GM19438 (cell line): Measurements from ENCODE around the gene LRRN2.
"Not testable (repeated sequence)": the region's sequence is repeated elsewhere in the genome, so short reads cannot be mapped to it uniquely, and the experiment has no call there.

Experiments used
- ATAC-seq: cut with Tn5 transposase; IDR thresholded peaks from one replicate; pipeline ENCODE4 v1.9.1; 2021; ENCODE audit warnings: low read depth; ENCODE audit not compliant: unreplicated experiment

The LRRN2 gene

DNA sequence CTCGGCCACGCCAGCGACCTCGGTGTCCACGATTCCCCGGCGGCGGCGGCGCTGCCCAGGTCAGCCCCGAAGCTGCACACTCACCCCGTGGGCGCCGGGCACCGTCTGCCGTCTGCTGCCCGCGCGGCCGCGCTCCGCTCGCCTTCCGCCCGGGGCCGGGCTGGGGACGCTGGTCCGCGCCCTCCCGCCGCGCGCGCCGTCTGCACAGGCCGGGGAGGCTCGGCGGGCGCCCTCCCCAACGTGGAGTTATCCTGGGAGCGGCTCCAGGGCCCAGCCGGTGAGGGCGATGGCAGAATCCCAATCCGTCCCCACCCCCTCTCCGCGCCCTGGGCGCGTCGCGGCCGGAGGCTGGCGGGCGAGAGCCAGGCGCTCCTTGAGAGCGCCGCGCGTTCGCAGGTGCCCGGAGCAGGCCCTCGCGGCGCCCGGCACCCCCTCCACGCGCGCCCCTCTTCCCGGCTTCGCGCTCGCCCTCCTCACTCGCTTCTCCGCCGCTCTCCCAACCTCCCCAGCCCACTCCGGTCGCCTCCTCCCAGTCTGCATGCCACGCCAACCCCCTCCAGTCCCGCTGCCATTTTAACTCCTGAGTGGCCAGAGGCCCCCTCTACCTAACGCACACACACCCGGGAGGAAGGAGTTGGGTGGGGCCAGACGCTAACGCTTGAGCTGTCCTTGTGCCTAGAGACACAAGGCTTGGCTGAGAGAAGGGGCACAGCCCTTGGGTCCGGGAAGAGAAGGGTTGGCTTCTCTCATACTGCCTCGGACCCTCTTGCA lies at the start of gene LRRN2:
LRRN2 (minus strand) TSS at position 503 of the 771 bp plus-strand sequence. CDS start 65,746 bp downstream, outside the sequence.
- ATAC-seq, result no peak

DNA sequence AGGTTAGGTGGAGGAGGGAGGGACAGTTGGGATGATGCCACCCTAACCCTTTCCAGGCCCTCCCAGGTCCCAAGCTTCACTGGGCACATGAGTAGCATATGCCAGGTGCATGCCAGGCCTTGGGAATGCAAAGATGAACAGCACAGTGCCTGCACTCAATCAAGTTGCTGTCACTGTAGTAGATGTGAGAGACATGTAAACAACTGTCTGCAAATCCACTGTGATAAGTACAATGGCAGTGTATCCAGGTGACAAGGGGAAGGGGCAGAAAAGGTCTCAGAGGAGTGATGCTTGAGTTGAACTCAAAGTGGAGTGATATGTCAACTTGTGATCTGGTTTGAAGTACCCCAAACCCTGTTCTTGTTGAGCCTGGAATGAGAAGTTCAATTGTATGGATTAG lies 49.5 kb upstream of the LRRN2 start:
- no peak for ATAC-seq

DNA sequence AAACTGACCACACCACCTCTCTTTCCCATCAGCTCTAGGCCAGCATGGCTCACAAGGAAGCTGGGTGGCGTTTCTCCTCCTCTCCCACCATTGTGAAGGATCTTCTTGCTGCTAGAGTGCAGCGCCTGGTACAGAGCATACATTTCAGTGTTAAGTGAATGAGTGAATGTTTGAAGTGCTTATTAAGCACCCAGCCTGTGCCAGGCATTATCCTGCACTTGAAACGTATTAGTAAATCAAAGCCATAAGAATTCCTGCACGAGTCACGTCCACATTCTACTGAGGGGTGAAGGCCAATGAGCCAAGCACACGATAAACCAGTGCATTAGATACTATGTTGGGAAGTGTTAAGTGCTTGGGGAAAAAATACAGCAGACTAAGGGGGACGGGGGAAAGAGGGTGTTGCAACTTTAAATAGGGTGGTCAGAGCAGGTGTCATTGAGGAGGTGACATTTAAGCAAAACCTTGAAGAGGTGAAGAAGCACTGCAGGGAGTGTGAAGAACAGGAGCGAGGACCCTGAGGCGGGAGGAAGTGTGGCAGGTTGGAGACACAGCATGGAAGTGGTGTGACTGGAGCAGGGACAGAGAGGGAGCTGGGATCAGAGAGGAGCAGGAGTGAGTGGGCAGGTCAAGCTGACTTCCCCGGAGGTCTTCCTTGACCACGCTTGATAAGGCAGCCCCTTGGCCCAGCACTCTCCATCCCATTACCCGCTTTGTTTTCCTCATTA lies 48.5 kb upstream of the LRRN2 start:
- ATAC-seq, result no peak

DNA sequence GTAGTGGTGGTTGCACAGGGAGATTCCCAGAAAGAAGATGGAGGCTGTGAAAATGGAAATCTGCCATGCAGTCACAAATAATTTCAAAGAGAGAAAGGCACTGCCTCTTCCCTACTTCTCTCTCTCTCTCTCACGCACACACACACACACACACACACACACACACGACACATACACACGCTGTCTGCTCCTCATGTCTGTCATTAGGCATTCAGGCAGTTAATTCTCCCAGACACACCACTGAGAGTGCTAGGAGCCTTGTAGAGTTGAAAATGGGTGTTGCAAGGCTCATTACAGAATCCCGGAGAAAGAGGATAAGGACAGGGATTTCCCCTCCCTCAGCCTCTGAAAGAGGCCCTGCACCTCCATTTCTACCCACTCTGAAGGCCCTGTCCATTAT lies 47.8 kb upstream of the LRRN2 start:
- no peak for ATAC-seq

DNA sequence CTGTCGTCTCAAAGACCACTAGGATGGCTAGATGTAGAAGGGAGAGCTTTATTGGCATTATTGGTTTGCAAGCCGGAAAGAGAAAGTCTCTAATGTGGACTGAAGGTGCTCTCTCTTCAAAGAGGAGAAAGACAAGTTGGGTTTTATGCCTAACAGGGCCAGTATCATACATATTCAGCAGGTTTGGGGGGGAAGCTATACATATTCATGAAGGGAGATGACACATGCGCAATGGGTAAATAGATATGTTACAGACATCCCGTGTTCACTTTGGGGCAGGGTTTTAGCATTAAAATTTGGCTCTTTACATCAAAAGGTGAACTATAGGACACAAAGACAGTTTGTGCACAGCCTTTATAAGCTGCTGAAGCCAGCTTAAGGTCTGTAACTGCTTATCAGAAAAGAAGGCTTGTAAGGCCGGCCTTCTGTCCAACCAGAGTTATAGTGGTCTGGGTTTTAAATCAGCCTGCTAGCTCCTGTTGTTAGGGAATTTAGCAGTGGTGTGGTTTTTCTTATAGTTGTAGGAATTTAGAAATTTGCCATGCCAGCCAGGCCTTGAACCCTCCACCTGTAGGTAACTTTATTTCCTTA lies 46.5 kb upstream of the LRRN2 start:
- ATAC-seq, result no peak

DNA sequence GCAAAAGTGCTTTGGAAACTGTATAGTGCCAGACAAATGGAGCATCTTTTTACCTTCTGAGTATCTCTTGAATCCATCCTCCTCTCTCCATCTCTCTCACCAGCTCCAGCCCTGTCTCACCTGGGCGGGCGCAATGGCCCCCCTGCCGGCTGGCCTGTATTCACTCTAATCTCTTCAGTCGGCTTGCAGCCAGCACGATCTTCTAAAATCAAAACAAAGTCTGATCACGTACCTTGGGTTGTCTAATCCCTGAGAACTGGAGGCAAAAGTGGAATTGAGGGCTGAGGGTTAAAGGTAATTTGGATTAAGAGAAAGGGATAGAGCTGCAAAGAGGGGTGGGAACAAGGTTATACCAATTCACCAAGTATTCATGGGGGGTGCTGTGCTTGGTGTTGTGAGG lies 46.0 kb upstream of the LRRN2 start:
- ATAC-seq, result no peak

DNA sequence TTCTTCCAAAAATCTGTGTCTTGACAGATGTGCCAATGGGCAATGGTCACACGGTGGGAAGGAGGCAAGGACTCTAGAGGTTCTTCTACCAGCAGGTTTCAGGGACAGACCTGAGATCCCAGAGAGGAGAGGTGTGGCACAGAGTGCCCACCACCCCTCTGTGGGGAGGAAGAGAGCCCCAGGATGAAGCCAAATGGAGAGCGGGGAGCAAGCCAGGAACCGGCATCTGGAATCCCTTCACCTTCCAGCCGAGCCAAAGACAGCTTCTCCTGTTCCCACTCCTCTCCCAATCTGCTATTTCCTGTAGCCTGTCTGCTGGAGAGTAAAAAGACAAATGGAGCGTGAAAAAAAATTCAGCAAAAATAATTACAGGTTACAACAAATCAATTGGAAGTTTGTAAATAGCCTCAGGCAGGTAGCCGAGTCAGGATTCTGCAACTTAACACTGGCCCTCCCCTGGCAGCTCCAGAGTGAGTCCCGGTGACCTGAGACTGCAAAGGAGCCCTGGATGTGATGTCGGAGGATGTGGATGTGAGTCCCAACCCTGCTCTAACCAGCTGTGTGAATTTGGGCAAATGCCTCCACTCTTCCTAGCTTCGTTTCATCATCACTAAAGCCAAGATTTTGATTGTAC lies 45.4 kb upstream of the LRRN2 start:
- ATAC-seq, result no peak

DNA sequence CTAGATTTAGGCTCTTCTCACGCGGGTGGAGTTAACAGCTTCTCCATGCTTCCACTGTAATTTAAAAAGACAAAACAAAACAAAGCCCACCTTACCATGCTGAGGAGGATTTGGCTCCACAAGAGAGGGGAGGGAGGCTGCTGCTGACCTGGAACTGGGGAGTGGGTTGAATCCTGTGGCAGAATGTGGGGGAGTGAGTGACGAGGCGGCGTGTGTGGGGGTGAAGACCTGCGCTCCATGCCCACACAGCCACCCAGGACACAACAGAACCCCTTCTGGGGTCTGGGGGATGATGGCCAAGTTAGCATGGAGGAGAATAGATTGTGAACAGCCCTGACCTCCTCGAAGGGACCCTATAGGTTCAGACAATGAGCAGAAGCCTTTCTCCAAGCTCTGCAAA lies 44.0 kb upstream of the LRRN2 start:
- no peak for ATAC-seq

DNA sequence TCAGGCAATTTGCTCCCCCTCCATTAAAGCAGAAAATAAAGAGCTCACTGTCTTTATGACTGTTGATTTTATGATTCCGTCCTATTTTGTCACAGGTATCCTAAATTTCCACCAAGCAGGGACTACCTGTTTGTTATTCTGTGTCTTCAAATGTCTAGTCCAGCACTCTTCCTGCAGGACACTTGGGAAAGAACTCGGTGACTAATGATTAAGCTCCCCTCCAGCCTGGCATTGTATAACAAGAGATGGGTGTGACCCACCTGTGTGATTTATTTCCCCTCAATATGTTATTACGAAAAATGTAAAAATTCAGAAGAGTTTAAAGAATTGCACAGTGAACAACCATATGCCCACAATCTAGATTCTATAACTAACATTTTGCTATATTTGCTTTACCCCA lies 42.9 kb upstream of the LRRN2 start:
- no peak for ATAC-seq

DNA sequence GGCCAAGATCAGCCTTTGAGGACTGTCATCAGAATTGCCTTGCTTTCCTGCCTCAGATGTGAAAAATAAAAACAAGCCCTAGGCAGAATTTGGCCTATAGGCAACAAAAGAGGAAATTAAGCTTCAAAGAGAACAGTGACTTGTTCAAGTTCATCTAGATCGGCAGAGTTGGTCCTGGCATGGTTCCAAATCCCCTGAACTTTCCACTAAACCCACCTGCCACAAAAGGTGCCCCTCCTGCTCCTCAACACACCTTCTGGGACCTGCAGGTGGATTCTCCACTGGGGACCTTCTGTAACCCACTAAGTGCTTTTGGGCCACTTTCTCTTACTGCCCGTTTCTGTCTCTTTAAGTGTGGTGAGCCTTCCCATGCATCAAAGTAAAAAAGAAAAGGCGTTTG lies 42.5 kb upstream of the LRRN2 start:
- ATAC-seq, result no peak

DNA sequence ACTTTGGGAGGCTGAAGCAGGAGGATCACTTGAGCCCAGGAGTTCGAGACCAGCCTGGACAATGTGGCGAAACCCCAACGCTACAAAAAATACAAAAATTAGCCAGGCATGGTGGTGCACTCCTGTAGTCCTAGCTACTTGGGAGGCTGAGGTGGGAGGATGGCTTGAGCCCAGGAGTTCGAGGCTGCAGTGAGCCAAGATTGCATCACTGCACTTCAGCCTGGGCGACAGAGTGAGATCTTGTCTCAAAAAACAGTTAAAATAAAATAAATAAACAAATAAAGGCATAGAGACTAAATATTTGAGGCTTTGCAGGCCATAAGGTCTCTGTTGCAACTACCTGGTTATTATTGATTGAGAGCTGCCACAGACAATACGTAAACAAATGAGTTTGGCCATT lies 41.9 kb upstream of the LRRN2 start:
- not testable (repeated sequence) for ATAC-seq

DNA sequence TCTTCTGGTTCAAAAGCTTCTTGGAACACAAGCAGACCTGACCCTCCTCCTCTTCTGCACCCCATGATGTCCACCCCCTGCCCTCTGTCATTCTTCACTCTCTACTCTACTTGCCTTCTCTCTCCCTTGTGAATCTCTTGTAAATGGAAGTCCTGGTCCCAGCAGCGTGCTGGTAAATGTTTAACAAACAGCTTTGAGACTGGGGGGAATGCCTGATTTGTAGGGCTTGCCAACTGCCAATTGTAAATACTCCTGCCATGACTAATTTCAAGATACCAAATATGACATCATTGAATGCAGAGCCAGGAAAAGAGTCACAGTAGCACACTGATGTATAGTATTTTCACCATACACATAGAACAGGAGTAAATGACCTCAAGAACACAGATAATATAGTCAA lies 40.9 kb upstream of the LRRN2 start:
- ATAC-seq, result no peak

DNA sequence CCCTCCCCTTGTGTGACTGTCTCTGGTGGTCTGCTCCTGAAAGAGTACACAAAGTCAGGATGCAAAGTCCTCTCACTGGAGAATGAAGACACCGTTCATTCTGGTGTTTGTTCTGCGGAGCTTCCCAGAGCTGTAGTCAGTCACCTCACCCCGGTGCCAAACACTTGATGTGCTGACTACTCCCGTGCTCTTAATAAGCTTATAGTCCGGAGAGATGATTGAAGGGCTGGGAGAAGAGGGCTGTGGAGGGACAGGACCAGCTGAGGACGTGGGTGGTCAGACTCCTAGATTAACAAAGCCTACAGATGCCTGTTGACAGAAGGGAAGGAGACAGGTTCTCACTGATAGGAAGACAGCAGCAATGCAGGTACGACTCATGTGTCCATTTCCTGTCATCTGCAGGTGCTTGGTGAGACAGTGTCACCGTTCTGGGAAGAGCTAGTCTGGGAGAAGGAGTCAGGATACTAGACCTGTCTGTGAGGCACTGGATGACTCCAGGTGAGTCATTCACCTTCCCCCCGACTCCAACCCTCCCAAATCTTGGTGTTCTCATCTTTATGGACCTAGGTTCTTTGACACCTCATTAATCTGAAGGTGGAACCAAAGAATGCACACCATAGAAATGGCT lies 40.4 kb upstream of the LRRN2 start:
- no peak for ATAC-seq

DNA sequence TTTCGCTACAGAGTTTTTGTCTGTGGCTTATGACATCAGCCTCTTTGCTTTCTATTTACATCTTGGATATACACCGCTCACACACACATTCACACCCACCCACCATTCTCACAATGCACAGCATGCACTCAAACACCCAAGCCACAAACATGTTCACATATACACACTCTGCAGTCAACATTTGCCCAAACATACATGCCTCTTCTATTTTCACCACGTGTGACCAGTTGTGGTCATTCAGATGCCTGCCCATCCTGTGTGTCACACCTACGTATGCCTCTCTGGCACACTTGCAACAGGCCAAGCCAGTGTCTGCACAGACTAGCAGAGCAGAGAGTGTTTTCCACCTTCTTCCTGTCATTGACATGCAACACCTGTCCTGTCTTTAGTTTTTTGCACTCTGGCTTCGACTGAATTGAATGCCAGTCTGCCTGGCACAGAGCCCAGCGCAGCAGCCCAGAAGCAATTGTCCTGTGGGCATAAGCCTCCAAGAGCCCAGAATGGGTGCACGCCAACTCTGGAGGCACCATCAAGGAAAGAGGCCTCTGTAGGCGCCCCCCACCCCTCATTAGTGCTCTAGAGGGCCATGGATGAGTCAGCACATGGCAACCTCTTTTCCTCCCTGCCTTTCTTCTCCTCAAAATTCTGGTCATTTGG lies 37.7 kb upstream of the LRRN2 start:
- ATAC-seq, result no peak

DNA sequence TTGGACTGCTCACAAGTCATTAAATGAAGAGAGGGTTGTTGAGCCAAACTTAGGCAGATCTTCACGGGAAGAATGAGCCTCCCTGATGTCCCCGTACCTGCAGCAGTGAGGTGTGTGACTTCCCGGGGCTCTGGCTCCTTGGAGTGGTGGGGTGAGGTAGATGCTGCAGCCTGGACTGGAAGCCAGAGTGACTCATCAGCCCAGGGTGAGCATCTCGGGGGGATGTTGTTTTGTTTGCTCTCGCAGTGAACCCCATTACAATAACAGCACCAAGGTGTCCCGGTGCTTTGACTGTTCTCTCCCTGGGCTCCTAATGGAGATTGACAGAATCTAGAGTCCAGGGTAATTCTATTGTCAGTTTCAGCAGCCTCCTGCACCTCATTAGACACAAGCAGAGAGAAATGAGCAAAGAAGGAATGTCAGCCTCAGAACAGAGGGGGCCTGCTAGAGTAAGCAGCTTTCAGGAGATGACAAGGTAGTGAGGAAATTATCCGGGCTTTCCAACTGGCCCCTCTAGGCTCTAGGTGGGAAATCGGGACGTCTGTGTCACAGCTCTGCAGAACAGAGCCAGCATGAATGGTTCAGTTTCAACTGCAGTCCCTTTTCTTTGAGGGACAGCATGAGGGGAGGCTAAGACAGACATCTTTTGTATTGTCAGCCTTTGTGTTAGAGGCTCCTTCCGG lies 36.0 kb upstream of the LRRN2 start:
- ATAC-seq, result no peak

DNA sequence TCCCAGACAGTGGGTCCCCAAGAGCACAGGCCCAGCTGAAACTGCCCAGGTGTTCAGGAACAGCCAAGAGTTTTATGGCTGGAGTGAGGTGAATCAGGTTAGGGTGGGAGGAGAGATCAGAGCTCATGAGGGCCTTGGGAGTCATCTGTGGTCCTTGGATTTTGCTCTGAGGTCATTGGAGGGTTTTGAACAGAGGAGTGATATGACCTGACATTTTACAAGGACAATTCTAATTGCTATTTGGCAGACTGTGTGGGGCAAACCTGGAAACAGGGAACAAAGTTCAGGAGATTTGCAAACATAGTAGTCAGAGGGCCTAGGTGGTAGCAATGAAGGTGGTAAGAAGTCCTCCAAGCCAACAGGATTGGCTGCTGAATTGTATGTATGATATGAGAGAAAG lies 31.1 kb upstream of the LRRN2 start:
- ATAC-seq, result no peak

DNA sequence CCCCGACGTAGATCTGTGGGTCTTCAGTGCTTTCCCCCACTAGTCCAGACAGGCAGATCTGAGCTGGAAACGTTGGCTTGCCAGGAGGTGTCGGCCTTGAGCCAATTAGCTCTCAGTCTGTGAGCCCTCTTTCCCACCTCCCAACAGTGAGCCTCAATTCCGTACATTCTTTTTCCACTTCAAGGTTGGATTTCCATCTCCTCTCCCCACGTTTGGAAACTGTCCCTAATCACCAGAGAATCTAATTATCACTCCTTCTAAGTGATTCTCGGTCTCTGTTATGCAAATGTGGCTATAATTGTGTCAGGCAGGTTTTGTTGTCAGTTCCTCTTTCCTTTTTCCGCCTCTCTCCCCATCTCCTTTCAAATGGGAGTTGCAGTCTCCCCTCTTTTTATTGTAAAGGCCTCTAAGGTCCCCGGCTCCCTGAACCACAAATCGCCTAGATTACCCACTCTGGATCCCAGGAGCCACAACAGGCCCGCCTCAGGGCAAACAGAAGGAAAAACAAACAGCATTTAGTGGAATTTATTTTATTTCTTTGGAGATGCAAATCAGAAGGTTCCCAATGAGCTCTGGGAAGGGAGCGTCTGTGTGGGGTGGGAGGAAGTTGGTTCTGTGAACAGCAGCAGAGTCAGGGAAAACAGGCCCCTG lies 29.4 kb upstream of the LRRN2 start:
- no peak for ATAC-seq

DNA sequence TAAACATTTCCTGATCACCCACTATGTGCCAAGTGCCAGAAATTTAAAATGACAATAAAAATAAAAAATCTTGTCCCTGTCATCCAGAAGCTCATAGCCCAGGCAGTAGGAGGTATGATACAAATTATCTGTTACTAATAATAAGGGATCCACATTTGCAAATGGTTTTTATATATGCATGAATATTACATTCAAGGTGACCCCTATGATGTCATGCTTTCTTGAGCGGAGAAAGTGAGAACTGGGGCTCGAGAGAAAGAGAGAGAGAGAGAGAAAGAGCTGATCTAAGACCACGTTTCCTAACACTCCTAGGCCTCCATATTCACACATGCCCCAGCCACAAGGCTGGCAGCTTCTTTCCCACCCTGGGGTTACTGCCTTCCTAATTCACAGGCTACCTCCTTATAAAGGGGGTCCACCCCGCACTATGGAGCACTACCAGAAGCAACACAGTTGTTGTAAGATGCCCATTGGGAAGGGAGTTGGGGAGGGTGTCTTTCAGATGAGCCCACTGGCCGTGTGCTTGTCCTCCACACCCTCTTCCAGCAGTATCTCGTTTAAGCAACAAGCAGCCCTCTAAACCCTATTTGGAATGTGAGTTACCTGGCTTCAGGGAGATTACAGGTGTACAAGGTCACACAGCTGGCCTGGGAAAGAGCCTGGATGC lies 28.8 kb upstream of the LRRN2 start:
- no peak for ATAC-seq

DNA sequence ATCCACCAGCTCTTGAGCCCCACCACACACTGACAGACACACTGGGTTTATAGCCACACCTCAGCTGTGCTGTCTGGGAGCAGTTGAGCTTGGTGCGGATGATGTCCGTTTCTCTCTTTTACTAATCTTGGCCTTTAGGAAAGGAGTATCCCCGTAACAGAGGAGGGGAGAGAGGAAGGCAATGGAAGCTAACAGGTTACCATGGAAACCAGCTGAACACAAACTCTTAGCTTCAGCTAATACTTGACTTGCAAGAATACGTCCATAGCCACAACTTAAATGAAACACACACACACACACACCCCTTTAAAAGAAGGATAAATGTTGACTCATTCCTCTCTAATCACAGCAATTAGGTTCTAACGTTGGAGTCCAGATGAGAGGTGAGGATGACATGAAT lies 28.0 kb upstream of the LRRN2 start:
- ATAC-seq, result no peak
